GM21526 (cell line): ENCODE measurements around the gene FMN1.

Experiments used
- ATAC-seq: cut with Tn5 transposase; IDR thresholded peaks from one replicate; pipeline ENCODE4 v1.9.1; 2021; ENCODE audit warnings: moderate library complexity; ENCODE audit not compliant: unreplicated experiment, low FRiP score

The FMN1 gene

DNA sequence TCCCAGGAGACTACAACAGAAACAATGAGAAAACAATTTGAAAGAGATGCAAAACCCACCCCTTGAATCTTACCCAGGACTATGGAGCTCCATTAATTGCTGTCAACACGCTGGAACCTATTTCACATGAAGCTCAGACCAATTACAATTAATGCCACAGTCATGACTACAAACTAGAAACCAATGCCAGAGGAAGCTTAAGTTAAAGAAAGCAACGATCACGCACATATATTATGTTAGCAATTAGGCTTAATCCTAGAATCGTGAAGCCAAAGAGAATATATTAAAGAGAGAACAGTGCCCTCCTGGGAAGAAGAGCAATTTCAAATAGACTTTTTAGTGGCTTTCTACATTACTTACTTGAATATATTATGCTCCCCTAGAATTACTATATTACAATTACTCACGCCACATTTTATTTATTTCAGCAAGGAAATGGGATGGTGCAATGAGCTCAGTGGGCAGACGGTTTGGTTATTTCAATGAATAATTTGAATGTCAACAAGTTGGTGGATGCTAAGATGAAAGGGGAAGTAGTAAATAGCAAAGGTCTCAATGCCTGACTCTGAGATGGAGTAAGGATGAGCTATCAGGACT is 351.2 kb downstream of the FMN1 start:
- ATAC-seq, result no peak

DNA sequence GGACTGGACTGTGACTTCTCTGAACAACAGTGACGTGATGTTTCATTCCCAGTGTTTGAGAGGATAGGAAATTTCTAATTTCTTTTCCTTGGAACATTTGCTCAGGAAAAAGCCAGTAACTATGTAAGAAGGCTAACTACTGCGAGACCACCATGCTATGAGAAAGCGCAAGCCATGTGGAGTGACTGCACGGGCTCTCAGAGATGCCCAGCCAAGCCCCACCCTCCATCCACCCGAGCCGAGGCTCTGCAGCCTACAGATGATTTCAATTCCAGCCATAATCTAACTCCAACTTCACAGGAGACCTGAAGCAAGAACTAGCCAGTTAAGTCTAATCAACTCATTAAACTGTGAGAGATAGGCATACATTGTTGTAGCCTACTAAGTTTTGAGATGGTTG is 352.4 kb downstream of the FMN1 start:
- no peak for ATAC-seq

DNA sequence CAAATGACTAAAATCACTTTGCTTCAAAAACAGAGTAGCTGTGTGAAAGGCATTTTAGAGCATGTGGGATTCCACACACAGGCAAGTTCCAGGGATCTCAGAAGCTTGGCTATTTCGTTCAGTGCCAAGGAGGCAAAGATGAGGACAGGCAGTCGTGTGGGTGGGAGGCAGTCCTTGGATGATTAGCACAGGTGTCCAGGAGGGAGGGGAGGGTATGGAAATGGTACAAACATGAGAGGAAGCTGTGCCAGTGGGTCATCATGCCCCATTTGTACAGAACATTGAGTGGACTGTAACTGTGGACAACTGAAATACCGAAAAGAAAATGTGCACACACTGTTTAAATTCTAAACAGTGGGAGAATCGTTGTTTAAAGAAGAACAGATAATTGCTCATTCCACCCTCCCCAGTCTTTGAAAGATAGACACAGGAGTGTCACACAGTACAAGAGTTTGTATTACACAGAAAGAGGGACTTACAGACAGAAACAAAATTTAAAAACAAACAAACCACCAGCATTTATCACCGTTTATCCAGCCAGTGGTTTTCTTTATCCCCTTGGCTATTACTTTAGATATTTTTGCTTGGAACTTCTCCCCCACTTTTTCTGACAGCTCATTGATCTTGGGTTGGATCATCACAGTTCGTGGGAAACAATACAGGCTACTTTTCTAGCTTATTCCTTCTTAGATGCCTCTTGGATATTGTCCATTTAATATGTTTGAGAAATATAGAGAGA is 353.8 kb downstream of the FMN1 start:
- no peak for ATAC-seq

DNA sequence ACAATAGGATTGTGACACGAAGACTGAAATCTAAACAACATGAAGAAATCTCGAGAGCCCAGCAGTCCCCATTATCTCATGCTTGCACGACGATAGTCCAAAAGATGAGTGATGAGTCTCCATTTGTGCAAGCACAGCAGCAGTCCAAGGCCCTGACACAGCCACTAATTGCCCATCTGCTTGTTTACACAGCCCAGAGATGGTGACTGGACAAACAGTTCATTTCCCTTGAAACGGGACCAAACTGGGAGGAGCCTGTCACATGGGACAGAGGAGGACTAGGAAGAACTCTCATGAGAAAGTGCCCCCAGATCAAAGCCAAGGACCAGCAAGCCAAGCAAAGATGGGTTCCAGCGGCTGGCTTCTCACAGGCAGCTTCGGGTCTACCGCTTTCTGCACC is 355.7 kb downstream of the FMN1 start:
- no peak for ATAC-seq

DNA sequence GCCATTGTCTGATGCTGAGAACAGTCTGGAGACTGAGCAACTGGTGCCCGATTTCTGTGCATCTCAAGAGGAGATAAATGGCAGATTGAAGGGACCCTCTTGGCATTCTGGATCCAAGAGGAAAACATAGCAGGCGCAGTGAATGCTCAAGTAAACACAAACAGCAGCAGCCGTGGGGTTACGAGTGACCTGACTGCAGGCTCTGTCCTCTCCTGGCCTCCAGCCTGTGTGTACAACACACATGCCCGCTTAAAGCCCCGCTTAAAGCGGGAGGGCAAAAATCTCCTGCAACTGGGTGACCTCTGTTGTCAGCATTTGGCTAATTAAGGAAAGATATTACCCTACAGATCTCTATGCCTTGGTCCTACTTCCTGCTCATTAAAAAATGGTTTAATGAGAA is 356.2 kb downstream of the FMN1 start:
- ATAC-seq, result no peak

DNA sequence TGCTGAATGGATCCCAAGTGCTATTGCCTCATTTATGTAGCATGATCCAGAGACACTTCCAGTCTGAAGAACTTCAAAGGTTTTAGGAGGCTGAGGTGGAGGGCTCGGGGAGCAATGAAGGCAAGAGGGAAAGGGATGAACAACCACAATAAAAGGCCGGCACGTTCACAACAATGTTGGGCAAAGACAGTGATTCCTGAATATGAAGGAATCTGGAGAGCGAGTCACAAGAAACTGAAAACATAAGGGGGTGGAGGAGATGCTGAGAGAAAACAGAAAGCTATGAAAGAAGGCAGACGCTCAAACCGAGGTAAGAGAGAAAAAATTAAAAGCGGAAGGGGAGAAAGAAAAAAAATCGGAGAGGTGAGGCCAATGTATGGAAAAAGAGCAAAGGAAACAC is 356.6 kb downstream of the FMN1 start:
- no peak for ATAC-seq

DNA sequence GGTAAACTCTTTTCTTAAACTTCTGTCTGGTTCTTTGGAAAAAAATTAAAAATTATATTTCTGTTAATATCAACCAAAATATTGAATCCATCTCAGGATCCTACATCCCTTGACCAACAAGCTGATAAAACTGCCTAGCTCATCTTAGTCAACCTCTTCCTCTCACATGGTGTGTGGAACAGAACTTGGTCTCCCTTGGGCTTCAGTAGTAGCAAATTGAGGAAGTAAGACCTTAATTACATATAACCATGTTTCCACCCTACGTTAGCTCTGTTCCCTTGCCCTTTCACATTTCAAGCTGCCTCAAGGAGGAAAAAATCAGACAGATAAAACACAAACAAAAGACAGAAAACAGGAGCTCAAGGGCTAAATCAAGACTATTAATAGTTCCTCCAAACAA is 360.4 kb downstream of the FMN1 start:
- ATAC-seq, result peak; percentile 84

DNA sequence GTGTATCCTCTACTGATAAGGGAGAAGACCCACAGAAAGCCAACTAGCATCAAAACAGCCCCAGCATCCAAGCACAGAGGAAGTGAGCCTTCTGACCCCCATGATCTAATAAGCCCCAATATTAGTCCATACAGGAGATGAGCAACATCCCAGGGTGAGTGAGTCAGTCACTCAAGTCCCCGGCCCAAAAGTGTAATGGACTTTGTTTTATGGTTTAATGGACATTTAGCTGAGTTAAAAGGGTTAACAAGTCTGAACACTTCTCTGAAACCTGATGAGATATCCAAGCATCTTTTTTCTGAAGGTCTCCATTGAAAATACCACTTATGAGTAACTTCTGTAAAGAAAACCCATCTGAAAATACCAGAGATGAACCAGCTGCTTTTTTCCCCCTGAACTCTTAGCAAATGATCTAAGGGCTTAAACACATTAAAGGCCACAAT is 361.1 kb downstream of the FMN1 start:
- no peak for ATAC-seq

DNA sequence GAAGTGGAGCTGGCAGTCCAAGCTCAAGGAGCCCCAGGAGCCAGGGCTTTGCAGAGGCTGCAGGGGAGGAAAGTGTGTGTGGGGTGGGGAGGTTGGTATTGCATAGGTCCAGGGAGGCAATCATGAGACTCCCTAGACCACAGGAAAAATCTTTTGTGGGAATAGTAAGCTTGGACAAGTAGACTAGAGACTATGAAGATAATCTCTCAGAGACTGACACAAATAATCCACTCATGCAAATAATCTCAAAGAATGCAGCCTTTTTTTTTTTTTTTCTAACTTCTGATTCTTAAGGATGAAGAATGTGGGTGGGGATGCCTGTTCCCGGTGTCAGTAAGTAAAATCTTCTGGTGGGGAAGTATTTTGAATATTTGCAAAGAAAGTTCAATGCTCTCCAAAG is 363.0 kb downstream of the FMN1 start:
- no peak for ATAC-seq

DNA sequence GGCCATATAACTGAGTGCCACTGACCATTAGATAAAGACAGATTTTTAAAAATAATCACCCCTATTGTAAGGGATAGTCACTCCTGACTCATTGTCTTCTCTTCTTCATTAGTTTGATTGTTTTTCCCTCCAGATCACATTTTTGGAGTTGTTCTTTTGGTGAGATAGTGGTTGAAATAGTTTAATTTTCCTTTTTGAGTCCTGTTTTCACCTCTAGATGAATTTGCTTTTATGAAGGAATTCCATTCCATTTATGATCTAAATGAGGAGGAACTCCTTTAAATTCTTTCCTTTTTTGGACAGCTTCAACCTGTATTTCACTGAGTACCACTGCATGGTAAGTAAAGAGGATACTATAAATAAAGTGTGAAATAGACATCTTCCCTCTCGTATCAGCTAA is 364.3 kb downstream of the FMN1 start:
- no peak for ATAC-seq

DNA sequence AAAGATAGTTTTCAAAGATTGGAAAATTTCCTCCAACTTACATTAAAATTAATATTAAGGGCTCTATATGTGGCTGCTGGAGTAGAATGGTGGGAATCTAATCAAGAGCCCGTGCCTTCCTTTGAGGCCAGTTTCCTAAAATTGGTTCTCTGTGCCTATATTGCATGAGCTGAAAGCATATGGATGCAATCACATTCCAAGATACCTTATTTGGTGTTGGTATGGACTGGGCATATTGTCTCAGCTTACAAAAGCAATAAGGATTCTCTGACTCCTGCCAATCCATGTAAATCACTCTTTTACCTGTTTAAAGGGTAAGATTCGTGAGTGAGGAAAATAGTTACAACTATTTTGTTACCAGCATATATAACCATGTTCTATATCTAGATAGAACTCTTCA is 365.1 kb downstream of the FMN1 start:
- ATAC-seq, result no peak

DNA sequence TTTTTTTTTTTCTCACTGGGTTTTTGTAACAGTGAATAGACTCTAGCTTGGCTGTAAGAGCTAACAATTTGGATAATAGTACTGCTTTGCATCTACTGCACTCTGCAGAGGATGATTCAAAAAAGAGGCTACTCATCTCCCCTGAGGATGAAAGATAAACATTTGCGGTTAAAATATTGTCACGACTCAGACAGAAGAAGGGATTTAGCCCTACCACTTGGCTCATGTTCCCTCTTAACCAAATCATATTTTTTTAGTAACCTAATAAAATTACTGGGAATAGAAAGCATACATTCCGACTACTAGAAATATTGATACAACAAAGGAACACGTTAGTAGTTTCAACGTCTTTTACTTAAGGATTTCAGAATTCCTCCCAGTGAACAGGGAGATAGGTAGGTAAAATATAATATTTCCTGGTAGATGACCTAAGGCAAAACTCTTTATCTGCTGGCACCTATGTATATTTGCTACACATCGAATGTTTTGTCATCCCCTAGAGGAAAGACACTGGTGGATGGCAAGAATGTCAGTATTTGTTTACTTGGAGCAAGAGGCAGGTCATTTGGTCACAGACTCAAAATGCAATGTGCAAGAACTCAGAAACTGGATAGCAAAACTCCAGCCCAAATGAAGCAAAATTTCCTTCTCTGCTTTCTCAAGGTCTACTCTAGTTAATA is 365.9 kb downstream of the FMN1 start:
- no peak for ATAC-seq

DNA sequence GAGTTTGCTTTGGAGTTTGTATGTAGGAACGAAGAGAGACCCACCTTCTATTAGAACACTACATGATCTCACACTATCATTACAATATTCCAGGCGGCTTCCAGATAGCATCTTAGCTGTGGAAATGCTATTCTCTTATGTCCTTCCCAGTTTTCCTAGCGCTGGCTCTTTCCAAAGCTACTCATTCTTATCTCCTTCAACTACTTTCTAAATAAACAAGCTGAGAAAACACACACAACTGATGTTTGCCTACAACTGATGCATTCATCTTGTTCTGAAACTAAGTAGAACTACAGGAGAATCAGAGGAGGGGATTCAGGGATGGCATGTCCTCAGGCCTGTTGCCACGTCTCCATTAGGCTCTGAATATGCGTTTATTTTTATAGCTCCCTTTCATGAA is 367.8 kb downstream of the FMN1 start:
- ATAC-seq, result no peak

DNA sequence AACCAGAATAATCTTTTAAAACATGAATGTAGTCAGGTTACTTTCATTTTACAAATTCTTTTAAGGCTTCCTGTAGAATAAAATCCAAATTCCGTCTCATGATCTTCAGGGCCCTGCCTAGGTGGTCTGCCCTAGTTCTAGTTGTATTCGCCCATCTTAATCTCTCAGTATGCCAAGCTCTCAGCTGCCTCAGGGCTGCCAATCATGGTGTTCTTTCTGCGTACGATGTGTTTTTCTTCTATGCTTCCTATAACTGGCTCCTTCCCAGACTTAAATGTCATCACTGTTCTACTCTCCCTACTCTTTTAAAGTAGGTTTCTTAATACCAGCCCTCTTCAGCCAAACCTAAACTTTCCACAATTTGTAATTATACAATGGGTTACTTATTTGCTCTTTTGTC is 369.3 kb downstream of the FMN1 start:
- no peak for ATAC-seq

DNA sequence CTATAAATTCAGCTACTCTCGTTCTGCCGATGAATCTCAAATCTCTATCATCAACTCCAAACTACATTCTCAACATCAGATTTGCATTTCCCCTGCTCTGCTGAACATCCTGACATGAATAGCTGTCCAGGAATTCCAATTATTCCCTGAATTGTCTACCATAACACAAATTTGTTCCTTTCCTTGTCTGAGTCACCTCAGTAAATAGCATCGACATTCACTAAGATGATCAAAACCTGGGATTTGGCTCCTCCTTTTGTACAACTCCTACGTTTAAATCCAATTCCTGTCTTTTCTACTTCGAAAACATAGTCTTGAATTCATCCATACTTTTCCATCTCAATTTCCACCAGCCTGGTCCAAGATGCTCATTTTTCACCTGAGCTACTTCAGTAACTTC is 369.7 kb downstream of the FMN1 start:
- ATAC-seq, result no peak

DNA sequence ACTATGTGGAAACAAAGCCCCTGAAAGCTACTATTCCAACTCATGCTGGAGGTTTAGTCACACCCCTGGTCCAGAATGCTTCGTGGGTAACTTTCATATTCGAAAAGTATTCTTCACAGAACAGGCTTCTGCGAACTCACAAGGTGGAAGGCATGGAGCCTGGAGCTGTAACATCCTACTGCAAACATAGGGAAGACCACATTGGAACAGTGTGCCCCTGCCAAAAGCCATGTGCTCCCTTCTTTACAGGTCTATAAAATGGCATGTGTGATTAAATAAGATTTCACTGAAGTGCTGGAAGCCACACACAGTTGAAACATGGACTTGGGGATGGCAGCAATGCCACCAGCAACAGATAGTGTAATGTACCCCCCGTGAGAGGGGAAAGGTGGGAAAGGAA is 370.8 kb downstream of the FMN1 start:
- ATAC-seq, result no peak

DNA sequence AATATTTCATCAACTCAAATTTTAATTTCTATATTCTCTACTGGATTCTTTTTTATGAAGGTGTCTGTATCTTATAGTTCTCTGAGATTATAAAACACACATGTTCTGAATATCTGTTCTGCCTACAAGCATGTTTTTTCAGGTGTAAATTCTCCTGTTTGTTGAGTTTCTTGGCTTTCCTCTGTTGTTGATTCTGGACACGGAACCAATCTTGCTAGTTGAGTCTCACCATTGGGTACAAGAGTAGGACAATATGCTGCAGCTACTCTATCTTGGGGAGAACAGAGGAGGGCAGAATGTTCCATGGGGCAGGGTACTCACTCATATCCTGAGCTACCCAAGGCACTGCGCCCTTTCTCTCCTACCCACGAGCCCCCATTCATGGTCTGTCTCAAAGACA is 371.8 kb downstream of the FMN1 start:
- no peak for ATAC-seq

DNA sequence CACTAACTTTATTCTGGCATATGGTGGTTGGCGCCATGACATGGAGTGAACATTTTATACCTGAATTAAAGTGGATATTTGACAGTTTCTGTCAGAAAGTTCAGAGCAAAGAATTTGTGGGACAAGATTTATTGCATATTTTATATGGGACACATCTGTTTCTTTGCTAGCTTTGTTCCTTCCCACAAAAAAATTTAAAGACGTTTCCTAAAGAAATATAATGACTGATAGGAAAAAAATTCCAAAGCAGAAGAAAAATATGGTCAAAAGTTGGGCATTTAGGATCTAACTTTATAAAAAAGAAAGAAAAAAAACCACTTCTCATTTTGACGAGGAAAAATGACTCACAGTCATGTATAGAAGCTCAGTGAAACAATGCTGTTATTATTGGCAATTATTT is 375.1 kb downstream of the FMN1 start:
- ATAC-seq, result no peak

DNA sequence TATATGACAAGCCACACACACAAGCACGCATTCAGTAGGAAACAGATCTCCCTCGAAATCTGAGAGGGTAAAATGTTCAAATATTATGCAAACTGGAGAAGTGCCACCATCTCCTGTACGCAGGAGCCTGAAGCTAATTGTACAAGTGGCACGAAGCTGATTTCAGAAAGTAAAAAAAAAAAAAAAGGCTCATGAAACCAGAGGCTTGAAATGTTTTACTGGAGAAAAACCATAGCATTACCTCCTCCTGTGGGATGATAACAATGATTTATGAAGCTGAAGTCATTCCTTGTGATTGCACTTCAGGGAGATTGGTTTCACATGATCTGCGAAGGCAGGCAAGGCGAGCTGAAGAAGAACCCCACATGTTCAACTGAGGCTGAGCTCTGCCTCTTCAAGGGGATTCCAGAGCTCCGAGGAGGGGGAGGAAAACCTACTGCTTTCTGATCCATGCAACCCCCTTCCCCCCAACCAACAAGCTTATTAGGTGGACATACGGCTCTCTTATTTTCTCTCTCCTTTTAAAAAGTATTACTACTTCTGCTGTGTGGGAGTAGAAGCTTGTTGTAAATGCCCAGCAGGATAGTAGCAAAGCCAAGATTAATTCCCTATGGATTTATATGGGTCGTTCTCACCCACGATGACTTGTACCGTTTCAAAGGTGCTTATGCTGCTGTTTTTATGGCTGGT is 375.6 kb downstream of the FMN1 start:
- ATAC-seq, result no peak

DNA sequence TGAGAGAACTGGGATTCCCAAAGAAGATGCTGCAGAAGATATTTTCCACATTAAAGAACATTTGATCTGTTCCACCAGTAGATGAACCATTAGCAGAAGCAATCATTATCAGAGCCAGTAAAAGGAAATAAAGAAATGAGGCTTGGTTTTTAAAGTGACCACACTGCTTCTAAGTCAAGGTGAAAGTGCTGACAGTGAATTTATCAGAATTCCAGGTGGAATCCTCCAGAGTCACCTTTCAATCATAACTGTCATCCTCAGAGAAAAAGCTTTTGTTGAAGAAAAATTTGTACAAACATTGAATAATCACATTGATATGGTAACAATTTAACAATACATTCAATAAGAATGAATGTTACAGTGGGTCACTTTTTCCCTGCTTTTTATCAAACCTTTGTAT is 376.9 kb downstream of the FMN1 start:
- ATAC-seq, result no peak

DNA sequence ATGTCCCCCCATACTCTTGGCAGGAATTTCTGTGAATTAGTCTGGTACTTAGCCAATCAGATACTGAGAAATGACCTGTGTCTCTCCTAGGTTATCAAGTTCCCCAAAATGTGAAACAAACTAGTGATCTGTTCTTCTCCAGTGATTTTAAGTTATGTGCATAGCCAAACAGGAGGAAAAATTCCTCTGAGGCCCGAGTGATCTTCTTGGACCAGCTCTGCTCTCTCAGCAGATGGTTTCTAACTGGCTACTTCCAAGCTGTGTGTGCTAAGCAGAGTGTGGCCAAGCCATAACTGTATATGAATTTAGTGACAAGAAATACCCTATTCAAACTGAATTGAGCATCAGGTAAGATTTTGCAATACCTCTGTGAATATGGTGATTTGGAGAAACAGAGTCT is 387.2 kb downstream of the FMN1 start:
- ATAC-seq, result no peak
